Thyroid gland (tissue), 4 donors: ENCODE measurements around the gene UBE2U.

Experiments
- POLR2A ChIP-seq, 2 donors: fragments of 450-650 bp; IDR thresholded peaks; one replicate each; pipeline ENCODE4 v1.6.1; 2017; ENCODE audit warnings: antibody characterized with exemption in 2 of 2, mild to moderate bottlenecking in 2 of 2, moderate library complexity in 1 of 2
- TF ChIP-seq, protein P1 (sequence below), 6 experiments: fragments of 200-600 bp in 3 of 6; fragments of 450-650 bp in 3 of 6; sonication (generic) in 3 of 6; IDR thresholded peaks; one replicate each; pipeline ENCODE4 v1.5.1; 2016 to 2019; ENCODE audit warnings: antibody characterized with exemption in 6 of 6, mild to moderate bottlenecking in 2 of 6, inconsistent platforms in 1 of 6, moderate library complexity in 1 of 6

GRCh38 chr1:64315402-64315801, 112.0 kb downstream of the UBE2U start:
- TF ChIP-seq, protein P1, sequence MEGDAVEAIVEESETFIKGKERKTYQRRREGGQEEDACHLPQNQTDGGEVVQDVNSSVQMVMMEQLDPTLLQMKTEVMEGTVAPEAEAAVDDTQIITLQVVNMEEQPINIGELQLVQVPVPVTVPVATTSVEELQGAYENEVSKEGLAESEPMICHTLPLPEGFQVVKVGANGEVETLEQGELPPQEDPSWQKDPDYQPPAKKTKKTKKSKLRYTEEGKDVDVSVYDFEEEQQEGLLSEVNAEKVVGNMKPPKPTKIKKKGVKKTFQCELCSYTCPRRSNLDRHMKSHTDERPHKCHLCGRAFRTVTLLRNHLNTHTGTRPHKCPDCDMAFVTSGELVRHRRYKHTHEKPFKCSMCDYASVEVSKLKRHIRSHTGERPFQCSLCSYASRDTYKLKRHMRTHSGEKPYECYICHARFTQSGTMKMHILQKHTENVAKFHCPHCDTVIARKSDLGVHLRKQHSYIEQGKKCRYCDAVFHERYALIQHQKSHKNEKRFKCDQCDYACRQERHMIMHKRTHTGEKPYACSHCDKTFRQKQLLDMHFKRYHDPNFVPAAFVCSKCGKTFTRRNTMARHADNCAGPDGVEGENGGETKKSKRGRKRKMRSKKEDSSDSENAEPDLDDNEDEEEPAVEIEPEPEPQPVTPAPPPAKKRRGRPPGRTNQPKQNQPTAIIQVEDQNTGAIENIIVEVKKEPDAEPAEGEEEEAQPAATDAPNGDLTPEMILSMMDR (IDR thresholded peaks at IDR 0.05), result no peak
- TF ChIP-seq POLR2A (IDR thresholded peaks at IDR 0.05), result no peak
